IPS-18a (cell line): ENCODE results near the gene EPHA1.

Source experiments
- H3K27ac ChIP-seq: one replicate; pipeline ENCODE4 v1.5.1; 2013; ENCODE audit warnings: low read length
- H3K27me3 ChIP-seq: one replicate; pipeline ENCODE4 v1.6.1; 2013; ENCODE audit warnings: mild to moderate bottlenecking, low read length; ENCODE audit not compliant: control insufficient read depth, insufficient read depth
- H3K36me3 ChIP-seq: one replicate; pipeline ENCODE4 v1.6.1; 2013; ENCODE audit warnings: low read depth, low read length; ENCODE audit not compliant: control insufficient read depth
- H3K4me1 ChIP-seq: one replicate; pipeline ENCODE4 v1.6.1; 2013; ENCODE audit warnings: low read depth, low read length; ENCODE audit not compliant: control insufficient read depth
- H3K4me3 ChIP-seq: one replicate; pipeline ENCODE4 v1.5.1; 2013; ENCODE audit warnings: low read length
- H3K9ac ChIP-seq: one replicate; pipeline ENCODE4 v1.6.1; 2013; ENCODE audit warnings: mild to moderate bottlenecking, low read length, moderate library complexity
- H3K9me3 ChIP-seq: one replicate; pipeline ENCODE4 v1.6.1; 2013; ENCODE audit warnings: low read depth, low read length; ENCODE audit not compliant: control insufficient read depth

Gene EPHA1

GRCh38 chr7:143375298-143376034 lies 33.2 kb downstream of the EPHA1 start:
- H3K4me3 ChIP-seq, result no peak overlapping the region
- no peak overlapping the region for H3K27ac ChIP-seq
- H3K9me3 ChIP-seq, result no peaks in the 10 kb centered on the region
- H3K36me3 ChIP-seq, result no peaks in the 10 kb centered on the region
- H3K27me3 ChIP-seq, result no peaks in the 10 kb centered on the region
- H3K9ac ChIP-seq, result no peak overlapping the region
- peaks cover 18% of the 10 kb centered on the region for H3K4me1 ChIP-seq

- H3K27ac ChIP-seq, result no peak overlapping the region
- H3K36me3 ChIP-seq, result no peaks in the 10 kb centered on the region
- H3K9ac ChIP-seq, result no peak overlapping the region
- no peak overlapping the region for H3K4me3 ChIP-seq
- no peaks in the 10 kb centered on the region for H3K27me3 ChIP-seq
- H3K4me1 ChIP-seq, result peaks cover 23% of the 10 kb centered on the region
- H3K9me3 ChIP-seq, result no peaks in the 10 kb centered on the region
Observed at GRCh38 chr7:143374561-143374960, 34.1 kb downstream of the EPHA1 start.

- Histone ChIP-seq H3K9me3 (no peaks in the 10 kb centered on the region), H3K4me3 (no peak overlapping the region), H3K9ac (no peak overlapping the region), H3K4me1 (peaks cover 19% of the 10 kb centered on the region), H3K27ac (no peak overlapping the region), H3K27me3 (no peaks in the 10 kb centered on the region), H3K36me3 (no peaks in the 10 kb centered on the region)
Observed at GRCh38 chr7:143373255-143373794, 35.3 kb downstream of the EPHA1 start.

GRCh38 chr7:143372070-143372469 lies 36.6 kb downstream of the EPHA1 start:
- H3K4me1 ChIP-seq, result peaks cover 23% of the 10 kb centered on the region

GRCh38 chr7:143369678-143370651 lies 38.7 kb downstream of the EPHA1 start:
- H3K4me3 ChIP-seq, result no peak overlapping the region
- no peaks in the 10 kb centered on the region for H3K27me3 ChIP-seq
- H3K9me3 ChIP-seq, result no peaks in the 10 kb centered on the region
- peaks cover 23% of the 10 kb centered on the region for H3K4me1 ChIP-seq
- H3K27ac ChIP-seq, result no peak overlapping the region
- no peaks in the 10 kb centered on the region for H3K36me3 ChIP-seq
- H3K9ac ChIP-seq, result peak overlapping the region; percentile 26

More at GRCh38 chr7:143372070-143372469, 36.6 kb downstream of the EPHA1 start:
- Histone ChIP-seq H3K36me3 (no peaks in the 10 kb centered on the region), H3K4me3 (no peak overlapping the region), H3K27ac (no peak overlapping the region), H3K9ac (no peak overlapping the region), H3K9me3 (no peaks in the 10 kb centered on the region), H3K27me3 (no peaks in the 10 kb centered on the region)

DNA sequence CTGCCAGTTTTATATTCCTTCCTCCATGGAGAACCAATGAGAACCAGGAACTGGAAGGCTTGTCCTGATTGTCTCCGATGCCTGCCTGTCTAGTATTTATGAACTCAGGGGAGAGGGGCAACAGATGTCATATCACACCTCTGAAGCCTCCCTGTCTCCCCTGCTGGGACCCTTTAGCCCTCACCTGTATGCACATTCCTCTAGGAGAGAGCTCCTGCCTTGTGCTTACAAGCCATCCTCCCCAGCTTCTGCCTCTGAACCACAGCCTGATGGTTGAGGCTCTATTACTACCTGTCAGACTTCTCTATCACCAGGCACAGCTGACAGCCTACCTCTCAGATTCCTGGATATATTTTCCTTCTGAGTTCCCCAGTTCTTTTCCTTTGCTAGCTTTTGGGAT lies 40.3 kb downstream of the EPHA1 start:
- H3K9me3 ChIP-seq, result no peaks in the 10 kb centered on the region
- H3K27ac ChIP-seq, result no peak overlapping the region
- H3K27me3 ChIP-seq, result peaks cover 13% of the 10 kb centered on the region
- no peak overlapping the region for H3K9ac ChIP-seq
- no peak overlapping the region for H3K4me3 ChIP-seq
- H3K36me3 ChIP-seq, result no peaks in the 10 kb centered on the region
- H3K4me1 ChIP-seq, result peaks cover 23% of the 10 kb centered on the region

DNA sequence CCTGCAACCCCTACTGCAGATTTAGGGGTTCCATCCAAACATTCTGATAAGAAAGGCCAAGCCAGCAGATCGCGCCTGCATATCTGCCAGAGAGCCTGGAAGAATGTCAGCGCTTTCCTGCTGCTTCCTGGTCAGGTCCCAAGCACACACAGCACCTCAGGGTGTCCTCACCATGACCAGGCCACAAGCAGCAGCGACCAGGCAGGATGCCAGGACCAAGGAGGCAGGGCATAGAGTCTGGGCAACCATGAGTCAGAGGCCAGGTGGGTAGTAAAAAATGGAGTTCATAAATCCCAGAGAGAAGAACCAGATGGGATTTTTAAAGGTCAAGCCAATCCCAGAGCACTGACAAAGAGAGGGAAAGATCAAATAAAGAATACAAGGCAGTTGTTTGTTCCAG lies 40.7 kb downstream of the EPHA1 start:
- Histone ChIP-seq H3K4me1 (peaks cover 28% of the 10 kb centered on the region), H3K9ac (no peak overlapping the region), H3K27ac (no peak overlapping the region), H3K36me3 (no peaks in the 10 kb centered on the region), H3K27me3 (peaks cover 17% of the 10 kb centered on the region), H3K4me3 (no peak overlapping the region), H3K9me3 (no peaks in the 10 kb centered on the region)

DNA sequence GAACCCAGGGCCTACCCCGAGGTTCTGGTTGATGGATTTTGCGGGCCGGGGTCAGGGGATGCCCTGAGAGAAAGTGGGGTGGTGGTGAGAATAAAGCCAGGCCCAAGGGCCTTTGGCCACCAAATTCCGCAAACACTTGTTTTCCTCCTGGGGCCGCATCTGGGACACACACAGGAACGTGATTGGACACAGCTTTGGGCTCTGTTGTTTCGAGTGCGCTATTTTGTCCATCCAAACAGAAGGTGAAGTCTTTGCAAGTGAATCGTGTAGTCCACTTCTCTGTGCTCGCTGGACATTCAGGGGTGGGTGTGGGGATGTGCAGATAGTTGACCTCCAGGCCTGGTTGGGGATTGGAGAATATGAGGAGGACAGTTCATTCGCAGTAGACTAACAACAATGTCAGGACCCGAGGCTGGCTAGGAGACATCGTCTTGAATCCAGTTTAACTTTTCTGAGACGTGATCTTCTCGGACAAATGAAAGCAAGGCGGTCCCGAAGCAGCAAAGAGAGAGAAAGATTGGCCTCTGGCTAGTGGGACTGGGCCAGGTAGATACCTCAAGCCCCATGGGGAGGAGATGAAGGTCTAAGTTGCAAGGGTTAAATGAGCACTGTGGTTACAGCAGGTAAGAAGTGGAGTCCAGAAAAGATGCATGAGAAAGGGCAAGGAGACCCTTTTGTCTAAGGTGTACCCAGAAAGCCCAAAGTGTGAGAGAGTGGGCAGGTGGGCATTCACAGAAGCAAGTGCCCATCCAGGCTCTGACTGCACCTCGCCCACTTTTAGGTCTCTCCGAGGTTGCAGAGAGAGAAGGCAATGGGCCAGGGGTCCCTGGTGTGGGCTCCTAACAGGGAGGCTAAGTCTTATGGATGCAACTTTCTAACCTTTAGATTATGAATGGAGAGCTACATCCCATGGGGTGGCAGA lies 45.4 kb downstream of the EPHA1 start:
- Histone ChIP-seq H3K27me3 (peaks cover 18% of the 10 kb centered on the region), H3K36me3 (peaks cover 9% of the 10 kb centered on the region), H3K9me3 (no peaks in the 10 kb centered on the region), H3K4me3 (peak overlapping the region; percentile 76), H3K27ac (no peak overlapping the region), H3K4me1 (peaks cover 16% of the 10 kb centered on the region), H3K9ac (peak overlapping the region; percentile 56)

- H3K9ac ChIP-seq, result peak within 1 kb of the TSS; percentile 56
- H3K9me3 ChIP-seq, result no peaks in the 10 kb centered on the region
- peak within 1 kb of the TSS; percentile 76 for H3K4me3 ChIP-seq
- H3K4me1 ChIP-seq, result peaks cover 13% of the 10 kb centered on the region
- peaks cover 12% of the 10 kb centered on the region for H3K36me3 ChIP-seq
- no peak within 1 kb of the TSS for H3K27ac ChIP-seq
- H3K27me3 ChIP-seq, result peaks cover 18% of the 10 kb centered on the region
Observed at GRCh38 chr7:143362131-143363015, 46.3 kb downstream of the EPHA1 start, which contains the start of gene FAM131B. Gene FAM131B, minus strand, starts transcription at chr7:143362713. Its CDS starts 110 bp downstream, at chr7:143362603.

GRCh38 chr7:143361552-143362130 lies 47.0 kb downstream of the EPHA1 start:
- peaks cover 13% of the 10 kb centered on the region for H3K4me1 ChIP-seq
- H3K4me3 ChIP-seq, result peak overlapping the region; percentile 68
- no peak overlapping the region for H3K27ac ChIP-seq
- peaks cover 18% of the 10 kb centered on the region for H3K27me3 ChIP-seq
- peaks cover 18% of the 10 kb centered on the region for H3K36me3 ChIP-seq
- no peaks in the 10 kb centered on the region for H3K9me3 ChIP-seq
- no peak overlapping the region for H3K9ac ChIP-seq
